SK-N-SH treated with all-trans-retinoic acid at 6 μM for 48 hours (cell line): Measurements from ENCODE around the gene SGTB.

ENCODE experiments used
- ARNTL ChIP-seq: fragments of 450-650 bp; formaldehyde crosslinking; IDR thresholded peaks from 2 replicates; pipeline ENCODE4 v1.5.0; 2020; ENCODE audit warnings: low read depth, mild to moderate bottlenecking, moderate library complexity, borderline replicate concordance
- BACH2 ChIP-seq: fragments of 250-450 bp; sonication (Bioruptor Pico); IDR thresholded peaks from 2 replicates; pipeline ENCODE4 v1.9.0; 2021; ENCODE audit warnings: mild to moderate bottlenecking, borderline replicate concordance
- CREB5 ChIP-seq: fragments of 250-450 bp; sonication (Bioruptor Pico); IDR thresholded peaks from 2 replicates; pipeline ENCODE4 v1.5.1; 2020; ENCODE audit warnings: low read depth, mild to moderate bottlenecking, moderate library complexity
- ESRRG ChIP-seq: fragments of 250-450 bp; sonication (Bioruptor Pico); IDR thresholded peaks from 2 replicates; pipeline ENCODE4 v1.6.1; 2021; ENCODE audit warnings: mild to moderate bottlenecking
- PATZ1 ChIP-seq: fragments of 250-450 bp; sonication (Bioruptor Pico); IDR thresholded peaks from 2 replicates; pipeline ENCODE4 v1.8.0; 2020; ENCODE audit warnings: mild to moderate bottlenecking, moderate library complexity, borderline replicate concordance
- POU6F1 ChIP-seq: fragments of 250-450 bp; sonication (Bioruptor Pico); IDR thresholded peaks from 2 replicates; pipeline ENCODE4 v1.8.0; 2021; ENCODE audit warnings: low read depth, mild to moderate bottlenecking, moderate library complexity, borderline replicate concordance
- TCF4 ChIP-seq: fragments of 250-450 bp; sonication (Bioruptor Pico); IDR thresholded peaks from 2 replicates; pipeline ENCODE4 v1.8.0; 2021; ENCODE audit warnings: mild to moderate bottlenecking, moderate library complexity, borderline replicate concordance
- TSHZ2 ChIP-seq: fragments of 250-450 bp; sonication (Bioruptor Pico); IDR thresholded peaks from 2 replicates; pipeline ENCODE4 v1.5.0; 2020; ENCODE audit warnings: mild to moderate bottlenecking, moderate library complexity
- ZNF565 ChIP-seq: fragments of 450-650 bp; formaldehyde crosslinking; conservative IDR thresholded peaks from 2 replicates; pipeline ENCODE4 v1.5.0; 2020; ENCODE audit warnings: low read depth, mild to moderate bottlenecking, moderate library complexity

GRCh38 chr5:65727491-65728156 lies 5.7 kb upstream of the SGTB start:
- TF ChIP-seq CREB5 (CRISPR knock-in tag): no peak
- no peak for TF ChIP-seq BACH2 (CRISPR knock-in tag)
- no peak for TF ChIP-seq PATZ1 (CRISPR knock-in tag)
- no peak for TF ChIP-seq ZNF565
- TF ChIP-seq POU6F1 (CRISPR knock-in tag): no peak
- no peak for TF ChIP-seq TCF4 (CRISPR knock-in tag)
- TF ChIP-seq TSHZ2 (CRISPR knock-in tag): no peak
- TF ChIP-seq ARNTL (CRISPR knock-in tag): no peak
- no peak for TF ChIP-seq ESRRG (CRISPR knock-in tag)
